ENCODE measurements around the gene NAV2.

DNA sequence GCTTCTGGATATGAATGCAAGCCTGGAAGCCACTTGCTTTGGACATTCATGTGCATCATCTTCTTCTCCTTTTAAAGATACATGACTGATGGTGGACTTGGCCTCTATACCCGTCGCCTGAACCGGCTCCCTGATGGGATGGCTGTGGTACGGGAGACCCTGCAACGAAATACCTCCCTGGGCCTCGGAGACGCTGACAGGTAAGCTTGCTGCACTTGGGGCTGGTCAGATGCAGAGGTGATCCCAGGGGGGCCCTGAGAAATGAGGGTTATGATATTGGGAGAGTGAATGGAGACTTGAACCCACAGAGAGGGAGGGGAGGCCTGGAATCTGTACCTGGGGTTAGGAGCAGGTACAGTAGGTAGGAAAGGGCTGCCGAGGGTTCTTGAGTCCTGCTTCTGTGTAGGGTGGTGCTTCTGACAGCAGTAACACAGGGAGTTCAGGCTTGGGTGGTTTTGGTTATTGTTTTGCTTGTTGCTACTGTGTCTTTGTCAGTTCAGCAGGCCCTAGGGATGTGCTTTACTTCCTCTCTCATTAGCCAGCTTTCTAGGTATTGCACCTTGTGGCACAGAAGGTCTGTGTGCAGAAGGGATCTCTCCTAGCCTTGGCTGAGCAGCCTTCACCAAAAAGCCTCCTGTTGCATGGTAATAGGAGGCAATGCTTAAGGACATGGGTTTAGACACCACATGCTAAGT lies 271.6 kb downstream of the NAV2 start:
- no peak for TF ChIP-seq POLR2A (IDR thresholded peaks at IDR 0.05)
- TF ChIP-seq, protein P1, sequence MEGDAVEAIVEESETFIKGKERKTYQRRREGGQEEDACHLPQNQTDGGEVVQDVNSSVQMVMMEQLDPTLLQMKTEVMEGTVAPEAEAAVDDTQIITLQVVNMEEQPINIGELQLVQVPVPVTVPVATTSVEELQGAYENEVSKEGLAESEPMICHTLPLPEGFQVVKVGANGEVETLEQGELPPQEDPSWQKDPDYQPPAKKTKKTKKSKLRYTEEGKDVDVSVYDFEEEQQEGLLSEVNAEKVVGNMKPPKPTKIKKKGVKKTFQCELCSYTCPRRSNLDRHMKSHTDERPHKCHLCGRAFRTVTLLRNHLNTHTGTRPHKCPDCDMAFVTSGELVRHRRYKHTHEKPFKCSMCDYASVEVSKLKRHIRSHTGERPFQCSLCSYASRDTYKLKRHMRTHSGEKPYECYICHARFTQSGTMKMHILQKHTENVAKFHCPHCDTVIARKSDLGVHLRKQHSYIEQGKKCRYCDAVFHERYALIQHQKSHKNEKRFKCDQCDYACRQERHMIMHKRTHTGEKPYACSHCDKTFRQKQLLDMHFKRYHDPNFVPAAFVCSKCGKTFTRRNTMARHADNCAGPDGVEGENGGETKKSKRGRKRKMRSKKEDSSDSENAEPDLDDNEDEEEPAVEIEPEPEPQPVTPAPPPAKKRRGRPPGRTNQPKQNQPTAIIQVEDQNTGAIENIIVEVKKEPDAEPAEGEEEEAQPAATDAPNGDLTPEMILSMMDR (IDR thresholded peaks at IDR 0.05): no peak

All from testis (tissue), 2 donors.